HEK293 (cell line): Measurements from ENCODE around the gene MMP11.

Source experiments
- ATF2 ChIP-seq: fragments of 450-650 bp; formaldehyde crosslinking; IDR thresholded peaks from 2 replicates; pipeline ENCODE4 v1.5.1; 2016; ENCODE audit warnings: missing biosample characterization, missing genetic modification characterization, low read depth
- HOXC10 ChIP-seq: sonication (generic); formaldehyde crosslinking; IDR thresholded peaks from 2 replicates; pipeline ENCODE4 v1.8.1; 2023; ENCODE audit warnings: mild to moderate bottlenecking, missing genetic modification reagents
- TRIM28 ChIP-seq: IDR thresholded peaks from 2 replicates; pipeline ENCODE4 v1.6.1; 2011; ENCODE audit warnings: low read length, control low read depth, borderline replicate concordance
- ZNF121 ChIP-seq: fragments of 450-650 bp; formaldehyde crosslinking; IDR thresholded peaks from 2 replicates; pipeline ENCODE4 v1.5.1; 2016; ENCODE audit warnings: missing biosample characterization, missing genetic modification characterization
- ZNF140 ChIP-seq: fragments of 450-650 bp; formaldehyde crosslinking; IDR thresholded peaks from 2 replicates; pipeline ENCODE4 v1.5.1; 2016; ENCODE audit warnings: missing biosample characterization, missing genetic modification characterization
- ZNF274 ChIP-seq, 2 experiments: fragments of 200-500 bp in 1 of 2; fragments of 450-650 bp in 1 of 2; sonication (Bioruptor generic) in 1 of 2; formaldehyde crosslinking in 1 of 2; IDR thresholded peaks; 2 replicates each; pipeline versions ENCODE4 v1.5.1 to v1.6.1; 2014 to 2016; ENCODE audit warnings: borderline replicate concordance in 1 of 2, inconsistent platforms in 1 of 2, low read length in 1 of 2, missing biosample characterization in 1 of 2, missing genetic modification characterization in 1 of 2
- ZNF423 ChIP-seq: fragments of 450-650 bp; formaldehyde crosslinking; IDR thresholded peaks from 2 replicates; pipeline ENCODE4 v1.5.1; 2016; ENCODE audit warnings: missing biosample characterization, missing genetic modification characterization
- ZNF518A ChIP-seq: fragments of 450-650 bp; formaldehyde crosslinking; conservative IDR thresholded peaks from 2 replicates; pipeline ENCODE4 v1.5.1; 2016; ENCODE audit warnings: low read depth, missing biosample characterization, missing genetic modification characterization
- ZNF530 ChIP-seq: fragments of 450-650 bp; formaldehyde crosslinking; IDR thresholded peaks from 2 replicates; pipeline ENCODE4 v1.5.1; 2016; ENCODE audit warnings: low read depth, missing biosample characterization, missing genetic modification characterization
- ZNF791 ChIP-seq: fragments of 450-650 bp; formaldehyde crosslinking; IDR thresholded peaks from 2 replicates; pipeline ENCODE4 v1.5.1; 2016; ENCODE audit warnings: missing biosample characterization, missing genetic modification characterization
- TF ChIP-seq, protein P1 (sequence below): fragments of 450-650 bp; formaldehyde crosslinking; IDR thresholded peaks from 2 replicates; pipeline ENCODE4 v1.5.1; 2016; ENCODE audit warnings: missing biosample characterization, missing genetic modification characterization
- TF ChIP-seq, protein P2 (sequence below): fragments of 450-650 bp; formaldehyde crosslinking; IDR thresholded peaks from 2 replicates; pipeline ENCODE4 v1.5.1; 2016; ENCODE audit warnings: missing biosample characterization, missing genetic modification characterization
- TF ChIP-seq, protein P3 (sequence below): fragments of 450-650 bp; formaldehyde crosslinking; IDR thresholded peaks from 2 replicates; pipeline ENCODE4 v1.5.1; 2016; ENCODE audit warnings: missing biosample characterization, missing genetic modification characterization, low read depth
- TF ChIP-seq, protein P4 (sequence below): fragments of 450-650 bp; formaldehyde crosslinking; IDR thresholded peaks from 2 replicates; pipeline ENCODE4 v1.5.1; 2016; ENCODE audit warnings: missing biosample characterization, missing genetic modification characterization

GRCh38 chr22:23789638-23790037, 17.0 kb downstream of the MMP11 start:
- TF ChIP-seq ZNF791 (tag by site-specific recombination) (no peak), TRIM28 (no peak), ZNF530 (tag by site-specific recombination) (no peak), ATF2 (no peak), ZNF518A (tag by site-specific recombination) (no peak), ZNF121 (tag by site-specific recombination) (no peak), ZNF140 (no peak), ZNF423 (tag by site-specific recombination) (no peak), HOXC10 (no peak), ZNF274 (IDR thresholded peaks at IDR 0.05; ENCODE audit: low read length) (no peak), ZNF274 (tag by site-specific recombination; IDR thresholded peaks at IDR 0.05; ENCODE audit: borderline replicate concordance) (no peak)
- TF ChIP-seq, protein P1, sequence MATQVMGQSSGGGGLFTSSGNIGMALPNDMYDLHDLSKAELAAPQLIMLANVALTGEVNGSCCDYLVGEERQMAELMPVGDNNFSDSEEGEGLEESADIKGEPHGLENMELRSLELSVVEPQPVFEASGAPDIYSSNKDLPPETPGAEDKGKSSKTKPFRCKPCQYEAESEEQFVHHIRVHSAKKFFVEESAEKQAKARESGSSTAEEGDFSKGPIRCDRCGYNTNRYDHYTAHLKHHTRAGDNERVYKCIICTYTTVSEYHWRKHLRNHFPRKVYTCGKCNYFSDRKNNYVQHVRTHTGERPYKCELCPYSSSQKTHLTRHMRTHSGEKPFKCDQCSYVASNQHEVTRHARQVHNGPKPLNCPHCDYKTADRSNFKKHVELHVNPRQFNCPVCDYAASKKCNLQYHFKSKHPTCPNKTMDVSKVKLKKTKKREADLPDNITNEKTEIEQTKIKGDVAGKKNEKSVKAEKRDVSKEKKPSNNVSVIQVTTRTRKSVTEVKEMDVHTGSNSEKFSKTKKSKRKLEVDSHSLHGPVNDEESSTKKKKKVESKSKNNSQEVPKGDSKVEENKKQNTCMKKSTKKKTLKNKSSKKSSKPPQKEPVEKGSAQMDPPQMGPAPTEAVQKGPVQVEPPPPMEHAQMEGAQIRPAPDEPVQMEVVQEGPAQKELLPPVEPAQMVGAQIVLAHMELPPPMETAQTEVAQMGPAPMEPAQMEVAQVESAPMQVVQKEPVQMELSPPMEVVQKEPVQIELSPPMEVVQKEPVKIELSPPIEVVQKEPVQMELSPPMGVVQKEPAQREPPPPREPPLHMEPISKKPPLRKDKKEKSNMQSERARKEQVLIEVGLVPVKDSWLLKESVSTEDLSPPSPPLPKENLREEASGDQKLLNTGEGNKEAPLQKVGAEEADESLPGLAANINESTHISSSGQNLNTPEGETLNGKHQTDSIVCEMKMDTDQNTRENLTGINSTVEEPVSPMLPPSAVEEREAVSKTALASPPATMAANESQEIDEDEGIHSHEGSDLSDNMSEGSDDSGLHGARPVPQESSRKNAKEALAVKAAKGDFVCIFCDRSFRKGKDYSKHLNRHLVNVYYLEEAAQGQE (tag by site-specific recombination) = no peak
- TF ChIP-seq, protein P2, sequence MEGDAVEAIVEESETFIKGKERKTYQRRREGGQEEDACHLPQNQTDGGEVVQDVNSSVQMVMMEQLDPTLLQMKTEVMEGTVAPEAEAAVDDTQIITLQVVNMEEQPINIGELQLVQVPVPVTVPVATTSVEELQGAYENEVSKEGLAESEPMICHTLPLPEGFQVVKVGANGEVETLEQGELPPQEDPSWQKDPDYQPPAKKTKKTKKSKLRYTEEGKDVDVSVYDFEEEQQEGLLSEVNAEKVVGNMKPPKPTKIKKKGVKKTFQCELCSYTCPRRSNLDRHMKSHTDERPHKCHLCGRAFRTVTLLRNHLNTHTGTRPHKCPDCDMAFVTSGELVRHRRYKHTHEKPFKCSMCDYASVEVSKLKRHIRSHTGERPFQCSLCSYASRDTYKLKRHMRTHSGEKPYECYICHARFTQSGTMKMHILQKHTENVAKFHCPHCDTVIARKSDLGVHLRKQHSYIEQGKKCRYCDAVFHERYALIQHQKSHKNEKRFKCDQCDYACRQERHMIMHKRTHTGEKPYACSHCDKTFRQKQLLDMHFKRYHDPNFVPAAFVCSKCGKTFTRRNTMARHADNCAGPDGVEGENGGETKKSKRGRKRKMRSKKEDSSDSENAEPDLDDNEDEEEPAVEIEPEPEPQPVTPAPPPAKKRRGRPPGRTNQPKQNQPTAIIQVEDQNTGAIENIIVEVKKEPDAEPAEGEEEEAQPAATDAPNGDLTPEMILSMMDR = no peak
- TF ChIP-seq, protein P3, sequence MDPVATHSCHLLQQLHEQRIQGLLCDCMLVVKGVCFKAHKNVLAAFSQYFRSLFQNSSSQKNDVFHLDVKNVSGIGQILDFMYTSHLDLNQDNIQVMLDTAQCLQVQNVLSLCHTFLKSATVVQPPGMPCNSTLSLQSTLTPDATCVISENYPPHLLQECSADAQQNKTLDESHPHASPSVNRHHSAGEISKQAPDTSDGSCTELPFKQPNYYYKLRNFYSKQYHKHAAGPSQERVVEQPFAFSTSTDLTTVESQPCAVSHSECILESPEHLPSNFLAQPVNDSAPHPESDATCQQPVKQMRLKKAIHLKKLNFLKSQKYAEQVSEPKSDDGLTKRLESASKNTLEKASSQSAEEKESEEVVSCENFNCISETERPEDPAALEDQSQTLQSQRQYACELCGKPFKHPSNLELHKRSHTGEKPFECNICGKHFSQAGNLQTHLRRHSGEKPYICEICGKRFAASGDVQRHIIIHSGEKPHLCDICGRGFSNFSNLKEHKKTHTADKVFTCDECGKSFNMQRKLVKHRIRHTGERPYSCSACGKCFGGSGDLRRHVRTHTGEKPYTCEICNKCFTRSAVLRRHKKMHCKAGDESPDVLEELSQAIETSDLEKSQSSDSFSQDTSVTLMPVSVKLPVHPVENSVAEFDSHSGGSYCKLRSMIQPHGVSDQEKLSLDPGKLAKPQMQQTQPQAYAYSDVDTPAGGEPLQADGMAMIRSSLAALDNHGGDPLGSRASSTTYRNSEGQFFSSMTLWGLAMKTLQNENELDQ = no peak
- TF ChIP-seq, protein P4, sequence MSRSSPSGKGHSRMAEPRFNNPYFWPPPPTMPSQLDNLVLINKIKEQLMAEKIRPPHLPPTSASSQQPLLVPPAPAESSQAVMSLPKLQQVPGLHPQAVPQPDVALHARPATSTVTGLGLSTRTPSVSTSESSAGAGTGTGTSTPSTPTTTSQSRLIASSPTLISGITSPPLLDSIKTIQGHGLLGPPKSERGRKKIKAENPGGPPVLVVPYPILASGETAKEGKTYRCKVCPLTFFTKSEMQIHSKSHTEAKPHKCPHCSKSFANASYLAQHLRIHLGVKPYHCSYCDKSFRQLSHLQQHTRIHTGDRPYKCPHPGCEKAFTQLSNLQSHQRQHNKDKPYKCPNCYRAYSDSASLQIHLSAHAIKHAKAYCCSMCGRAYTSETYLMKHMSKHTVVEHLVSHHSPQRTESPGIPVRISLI = no peak
